ENCODE data around the gene RPS27L. TPM values are rescaled to one million over a fixed set of nuclear protein-coding genes. Genes with fewer than 3 reads are reported as not detected.

Gene RPS27L
- total and polyA plus RNA-seq, 4 donors = 69.6 to 176 (median 84.6) TPM

- no peaks in the 10 kb centered on the region for H3K27me3 ChIP-seq (ENCODE audit: control insufficient read depth in 3 of 3, insufficient read depth in 3 of 3, low read length in 2 of 3)
- peak overlapping the region in 1 of 2 donors; percentile 40 for H3K9ac ChIP-seq (ENCODE audit: insufficient read depth in 1 of 2, low read length in 2 of 2)
- peaks cover 0 to 2% (median 0%) of the 10 kb centered on the region in 4 donors for H3K9me3 ChIP-seq (ENCODE audit: control insufficient read depth in 4 of 4, insufficient read depth in 3 of 4, low read length in 3 of 4)
- peaks cover 0 to 9% (median 0%) of the 10 kb centered on the region in 5 donors for H3K4me1 ChIP-seq (ENCODE audit: control insufficient read depth in 5 of 5, insufficient read depth in 5 of 5, low read length in 5 of 5)
- TF ChIP-seq, protein P1, sequence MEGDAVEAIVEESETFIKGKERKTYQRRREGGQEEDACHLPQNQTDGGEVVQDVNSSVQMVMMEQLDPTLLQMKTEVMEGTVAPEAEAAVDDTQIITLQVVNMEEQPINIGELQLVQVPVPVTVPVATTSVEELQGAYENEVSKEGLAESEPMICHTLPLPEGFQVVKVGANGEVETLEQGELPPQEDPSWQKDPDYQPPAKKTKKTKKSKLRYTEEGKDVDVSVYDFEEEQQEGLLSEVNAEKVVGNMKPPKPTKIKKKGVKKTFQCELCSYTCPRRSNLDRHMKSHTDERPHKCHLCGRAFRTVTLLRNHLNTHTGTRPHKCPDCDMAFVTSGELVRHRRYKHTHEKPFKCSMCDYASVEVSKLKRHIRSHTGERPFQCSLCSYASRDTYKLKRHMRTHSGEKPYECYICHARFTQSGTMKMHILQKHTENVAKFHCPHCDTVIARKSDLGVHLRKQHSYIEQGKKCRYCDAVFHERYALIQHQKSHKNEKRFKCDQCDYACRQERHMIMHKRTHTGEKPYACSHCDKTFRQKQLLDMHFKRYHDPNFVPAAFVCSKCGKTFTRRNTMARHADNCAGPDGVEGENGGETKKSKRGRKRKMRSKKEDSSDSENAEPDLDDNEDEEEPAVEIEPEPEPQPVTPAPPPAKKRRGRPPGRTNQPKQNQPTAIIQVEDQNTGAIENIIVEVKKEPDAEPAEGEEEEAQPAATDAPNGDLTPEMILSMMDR (IDR thresholded peaks at IDR 0.05; ENCODE audit: control extremely low read depth, extremely low read depth) = no peak
- peak overlapping the region; percentile 96 for H3K4me3 ChIP-seq
- H3K27ac ChIP-seq (ENCODE audit: low read depth in 1 of 2, low read length in 1 of 2) = peak overlapping the region; percentile 94 to 99
- H3K36me3 ChIP-seq (ENCODE audit: control insufficient read depth in 4 of 4, insufficient read depth in 4 of 4, low read length in 4 of 4) = peaks cover 0 to 11% (median 5%) of the 10 kb centered on the region in 4 donors
- ATAC-seq (ENCODE audit: insufficient read depth, low FRiP score) (peak; percentile 97), DNase-seq (peak; percentile 75 to 90 (median 87))
- WGBS, 2 donors = 1 to 2% methylated on average over 44 to 59 of the region's 59 CpGs
Measured at GRCh38 chr15:63122002-63122875, 35.0 kb downstream of the RPS27L start.

DNA sequence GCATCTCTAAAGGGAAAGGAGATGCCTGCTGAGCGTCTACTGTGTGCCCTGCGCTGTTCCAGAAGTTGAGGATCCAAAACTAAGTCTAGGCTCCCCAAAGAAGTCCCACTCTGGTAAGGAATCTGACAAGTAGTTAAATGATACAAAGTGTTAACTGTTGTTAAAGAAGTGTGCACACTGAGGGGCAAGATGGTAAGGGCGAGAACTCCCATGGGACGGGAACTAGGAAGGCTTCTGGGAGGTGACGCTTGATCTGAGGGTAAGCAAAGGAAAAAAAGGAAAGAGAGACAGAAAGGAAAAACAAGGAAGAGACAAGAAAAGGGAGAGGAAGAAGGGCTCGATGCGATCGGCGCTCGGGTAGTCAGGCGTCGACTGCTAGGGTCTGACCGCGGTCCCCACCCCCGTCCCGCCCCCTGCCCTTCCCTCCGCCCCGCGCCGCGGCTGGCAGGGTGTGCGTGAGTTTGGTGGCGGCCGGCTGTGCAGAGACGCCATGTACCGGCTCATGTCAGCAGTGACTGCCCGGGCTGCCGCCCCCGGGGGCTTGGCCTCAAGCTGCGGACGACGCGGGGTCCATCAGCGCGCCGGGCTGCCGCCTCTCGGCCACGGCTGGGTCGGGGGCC is 35.8 kb downstream of the RPS27L start, which contains the start of gene LACTB:
TSS of gene LACTB (plus strand) at position 480 of the 620 bp plus-strand sequence. CDS start at position 491, 11 bp downstream.
- Histone ChIP-seq H3K4me1 (ENCODE audit: control insufficient read depth in 5 of 5, insufficient read depth in 5 of 5, low read length in 5 of 5) (peaks cover 0 to 9% (median 0%) of the 10 kb centered on the region in 5 donors), H3K36me3 (ENCODE audit: control insufficient read depth in 4 of 4, insufficient read depth in 4 of 4, low read length in 4 of 4) (peaks cover 0 to 8% (median 4%) of the 10 kb centered on the region in 4 donors), H3K9me3 (ENCODE audit: control insufficient read depth in 4 of 4, insufficient read depth in 3 of 4, low read length in 3 of 4) (peaks cover 0 to 2% (median 0%) of the 10 kb centered on the region in 4 donors), H3K9ac (ENCODE audit: insufficient read depth in 1 of 2, low read length in 2 of 2) (peak within 1 kb of the TSS in 1 of 2 donors; percentile 57), H3K27ac (ENCODE audit: low read depth in 1 of 2, low read length in 1 of 2) (peak within 1 kb of the TSS; percentile 94 to 99), H3K27me3 (ENCODE audit: control insufficient read depth in 3 of 3, insufficient read depth in 3 of 3, low read length in 2 of 3) (no peaks in the 10 kb centered on the region), H3K4me3 (peak within 1 kb of the TSS; percentile 96)
- TF ChIP-seq, protein P1 (IDR thresholded peaks at IDR 0.05; ENCODE audit: control extremely low read depth, extremely low read depth) = no peak
- 3 to 7% methylated on average over 24 to 40 of the region's 40 CpGs for WGBS, 2 donors
- DNase-seq = peak; percentile 94 to 96 (median 94)
- ATAC-seq (ENCODE audit: insufficient read depth, low FRiP score) = peak; percentile 96

GRCh38 chr15:63118854-63119253 is 38.4 kb downstream of the RPS27L start:
- ATAC-seq (ENCODE audit: insufficient read depth, low FRiP score) (no peak), DNase-seq (no peak)
- H3K27me3 ChIP-seq (ENCODE audit: control insufficient read depth in 3 of 3, insufficient read depth in 3 of 3, low read length in 2 of 3) = no peaks in the 10 kb centered on the region
- peaks cover 0 to 3% (median 0%) of the 10 kb centered on the region in 4 donors for H3K9me3 ChIP-seq (ENCODE audit: control insufficient read depth in 4 of 4, insufficient read depth in 3 of 4, low read length in 3 of 4)
- TF ChIP-seq, protein P1 (IDR thresholded peaks at IDR 0.05; ENCODE audit: control extremely low read depth, extremely low read depth) = no peak
- peaks cover 0 to 9% (median 0%) of the 10 kb centered on the region in 5 donors for H3K4me1 ChIP-seq (ENCODE audit: control insufficient read depth in 5 of 5, insufficient read depth in 5 of 5, low read length in 5 of 5)
- H3K27ac ChIP-seq (ENCODE audit: low read depth in 1 of 2, low read length in 1 of 2) = no peak overlapping the region
- H3K9ac ChIP-seq (ENCODE audit: insufficient read depth in 1 of 2, low read length in 2 of 2) = no peak overlapping the region
- no peak overlapping the region for H3K4me3 ChIP-seq
- WGBS, 2 donors = 84 to 92% methylated on average over 3 of the region's 3 CpGs
- peaks cover 0 to under 1% (median 0%) of the 10 kb centered on the region in 4 donors for H3K36me3 ChIP-seq (ENCODE audit: control insufficient read depth in 4 of 4, insufficient read depth in 4 of 4, low read length in 4 of 4)
